ENCODE results near the gene LRRC26. TPM values are rescaled to one million over a fixed set of nuclear protein-coding genes. Genes with fewer than 3 reads are reported as not detected.

Gene LRRC26
- polyA plus RNA-seq, 1 donor = not detected

Other genes starting within 250 kb of the LRRC26 start
- 33.7 TPM for gene FBXW5, start 225.3 kb downstream of the LRRC26 start, polyA plus RNA-seq (ENCODE audit: insufficient read length)
- 0.42 TPM for gene C8G, start 224.8 kb downstream of the LRRC26 start, polyA plus RNA-seq (ENCODE audit: insufficient read length)
- 20.2 TPM for gene LCN12, start 217.8 kb downstream of the LRRC26 start, polyA plus RNA-seq (ENCODE audit: insufficient read length)
- gene PTGDS, start 192.5 kb downstream of the LRRC26 start, polyA plus RNA-seq (ENCODE audit: insufficient read length) = 61.3 TPM
- 0.43 TPM for gene LCNL1, start 187.1 kb downstream of the LRRC26 start, polyA plus RNA-seq (ENCODE audit: insufficient read length)
- gene PAXX, start 177.6 kb downstream of the LRRC26 start, polyA plus RNA-seq (ENCODE audit: insufficient read length) = 23.3 TPM
- not detected for gene CLIC3, start 173.5 kb downstream of the LRRC26 start, polyA plus RNA-seq (ENCODE audit: insufficient read length)
- gene ABCA2, start 141.8 kb downstream of the LRRC26 start, polyA plus RNA-seq (ENCODE audit: insufficient read length) = 46.6 TPM
- not detected for gene FUT7, start 138.0 kb downstream of the LRRC26 start, polyA plus RNA-seq (ENCODE audit: insufficient read length)
- gene NPDC1, start 123.9 kb downstream of the LRRC26 start, polyA plus RNA-seq (ENCODE audit: insufficient read length) = 18.4 TPM
- 4.7 TPM for gene ENTPD2, start 116.0 kb downstream of the LRRC26 start, polyA plus RNA-seq (ENCODE audit: insufficient read length)
- 7.2 TPM for gene SAPCD2, start 99.5 kb downstream of the LRRC26 start, polyA plus RNA-seq (ENCODE audit: insufficient read length)
- 6.9 TPM for gene UAP1L1, start 92.5 kb downstream of the LRRC26 start, polyA plus RNA-seq (ENCODE audit: insufficient read length)
- gene MAN1B1, start 83.1 kb downstream of the LRRC26 start, polyA plus RNA-seq (ENCODE audit: insufficient read length) = 61.4 TPM
- gene DPP7, start 55.3 kb downstream of the LRRC26 start, polyA plus RNA-seq (ENCODE audit: insufficient read length) = 16.8 TPM
- not detected for gene GRIN1, start 30.9 kb downstream of the LRRC26 start, polyA plus RNA-seq (ENCODE audit: insufficient read length)
- gene TMEM210, start 2.0 kb upstream of the LRRC26 start, polyA plus RNA-seq (ENCODE audit: insufficient read length) = not detected
- gene ANAPC2, start 18.5 kb upstream of the LRRC26 start, polyA plus RNA-seq (ENCODE audit: insufficient read length) = 42.9 TPM
- gene SSNA1, start 18.6 kb upstream of the LRRC26 start, polyA plus RNA-seq (ENCODE audit: insufficient read length) = 34.7 TPM
- gene TPRN, start 30.7 kb upstream of the LRRC26 start, polyA plus RNA-seq (ENCODE audit: insufficient read length) = 10.9 TPM
- 39.0 TPM for gene TMEM203, start 35.6 kb upstream of the LRRC26 start, polyA plus RNA-seq (ENCODE audit: insufficient read length)
- gene NDOR1, start 35.6 kb upstream of the LRRC26 start, polyA plus RNA-seq (ENCODE audit: insufficient read length) = 12.2 TPM
- gene RNF208, start 52.2 kb upstream of the LRRC26 start, polyA plus RNA-seq (ENCODE audit: insufficient read length) = 5.8 TPM
- 13.2 TPM for gene CYSRT1, start 55.1 kb upstream of the LRRC26 start, polyA plus RNA-seq (ENCODE audit: insufficient read length)
- gene RNF224, start 57.5 kb upstream of the LRRC26 start, polyA plus RNA-seq (ENCODE audit: insufficient read length) = 13.1 TPM
- 7.4 TPM for gene SLC34A3, start 60.9 kb upstream of the LRRC26 start, polyA plus RNA-seq (ENCODE audit: insufficient read length)
- gene TUBB4B, start 71.2 kb upstream of the LRRC26 start, polyA plus RNA-seq (ENCODE audit: insufficient read length) = 345 TPM
- 1.5 TPM for gene STPG3, start 81.2 kb upstream of the LRRC26 start, polyA plus RNA-seq (ENCODE audit: insufficient read length)
- gene NELFB, start 85.3 kb upstream of the LRRC26 start, polyA plus RNA-seq (ENCODE audit: insufficient read length) = 48.0 TPM
- 4.5 TPM for gene TOR4A, start 107.7 kb upstream of the LRRC26 start, polyA plus RNA-seq (ENCODE audit: insufficient read length)
- 5.1 TPM for gene NRARP, start 132.2 kb upstream of the LRRC26 start, polyA plus RNA-seq (ENCODE audit: insufficient read length)